Immature natural killer cell (primary cell): ENCODE measurements around the gene PEX11G. TPM values are rescaled to one million over a fixed set of nuclear protein-coding genes. Genes with fewer than 3 reads are reported as not detected.

Experiments used
- DNase-seq, 3 donors: peaks; one replicate each; pipeline ENCODE4 v3.0.0; 2022; ENCODE audit warnings: mixed read lengths in 1 of 3
- H3K27ac Mint-ChIP-seq, 6 donors: one replicate each; pipeline ENCODE4 v1.8.0; 2020; ENCODE audit warnings: mixed read lengths in 6 of 6, mild to moderate bottlenecking in 5 of 6, inconsistent platforms in 4 of 6, moderate library complexity in 3 of 6
- H3K27me3 Mint-ChIP-seq, 3 donors: one replicate each; pipeline ENCODE4 v1.8.0; 2020 to 2021; ENCODE audit warnings: low read depth in 3 of 3, mild to moderate bottlenecking in 3 of 3, mixed read lengths in 3 of 3, moderate library complexity in 3 of 3, inconsistent platforms in 1 of 3
- H3K36me3 Mint-ChIP-seq, 3 donors: one replicate each; pipeline ENCODE4 v1.8.0; 2020; ENCODE audit warnings: mixed read lengths in 3 of 3, inconsistent platforms in 2 of 3, mild to moderate bottlenecking in 2 of 3
- H3K4me1 Mint-ChIP-seq, 2 donors: one replicate each; pipeline ENCODE4 v1.8.0; 2020; ENCODE audit warnings: inconsistent platforms in 2 of 2, mild to moderate bottlenecking in 2 of 2, mixed read lengths in 2 of 2, moderate library complexity in 1 of 2
- H3K4me3 Mint-ChIP-seq, 5 donors: one replicate each; pipeline ENCODE4 v1.8.0; 2020; ENCODE audit warnings: mild to moderate bottlenecking in 5 of 5, mixed read lengths in 5 of 5, inconsistent platforms in 3 of 5, moderate library complexity in 3 of 5
- H3K9me3 Mint-ChIP-seq, 6 donors: one replicate each; pipeline ENCODE4 v1.8.0; 2020; ENCODE audit warnings: mild to moderate bottlenecking in 6 of 6, mixed read lengths in 6 of 6, inconsistent platforms in 4 of 6, moderate library complexity in 3 of 6
- polyA plus RNA-seq, 3 donors: library from polyadenylated mRNA; unstranded; fragments of 300-500 nt; fragmentation: Illumina TruSeq; gene quantifications; one replicate each; pipeline ENCODE4 v1.2.3, GENCODE V29; 2021

Gene PEX11G
- polyA plus RNA-seq, 3 donors from 2014 or later, result 0.21 to 2.8 (median 1.2) TPM

GRCh38 chr19:7494416-7495098, 5.7 kb upstream of the PEX11G start:
- Mint-ChIP-seq H3K4me3 (no peak overlapping the region), H3K27ac (no peak overlapping the region), H3K36me3 (no peaks in the 10 kb centered on the region), H3K4me1 (peaks cover 8 to 22% of the 10 kb centered on the region in 2 donors), H3K27me3 (peaks cover 0 to 15% (median 7%) of the 10 kb centered on the region in 3 donors), H3K9me3 (no peaks in the 10 kb centered on the region)
- DNase-seq, result no peak

GRCh38 chr19:7492558-7492957, 3.7 kb upstream of the PEX11G start:
- peak overlapping the region in 4 of 6 donors; percentile 17 to 65 (median 30) for H3K27ac Mint-ChIP-seq
- peaks cover 14 to 28% of the 10 kb centered on the region in 2 donors for H3K4me1 Mint-ChIP-seq
- H3K9me3 Mint-ChIP-seq, result no peaks in the 10 kb centered on the region

GRCh38 chr19:7492142-7492541, 3.3 kb upstream of the PEX11G start:
- Mint-ChIP-seq H3K4me3 (no peak overlapping the region), H3K4me1 (peaks cover 14 to 28% of the 10 kb centered on the region in 2 donors), H3K27me3 (peaks cover 0 to 15% (median 7%) of the 10 kb centered on the region in 3 donors), H3K27ac (peak overlapping the region in 2 of 6 donors; percentile 23 to 83), H3K9me3 (no peaks in the 10 kb centered on the region), H3K36me3 (no peaks in the 10 kb centered on the region)
- peak; percentile 33 to 42 (median 37) for DNase-seq

More at GRCh38 chr19:7492558-7492957, 3.7 kb upstream of the PEX11G start:
- Mint-ChIP-seq H3K27me3 (peaks cover 0 to 14% (median 7%) of the 10 kb centered on the region in 3 donors), H3K36me3 (no peaks in the 10 kb centered on the region), H3K4me3 (peak overlapping the region in 1 of 5 donors; percentile 22)
- no peak for DNase-seq

GRCh38 chr19:7489609-7490044, 792 bp upstream of the PEX11G start:
- H3K4me1 Mint-ChIP-seq, result peaks cover 14 to 28% of the 10 kb centered on the region in 2 donors
- H3K36me3 Mint-ChIP-seq, result no peaks in the 10 kb centered on the region
- H3K27ac Mint-ChIP-seq, result peak overlapping the region in 5 of 6 donors; percentile 53 to 87 (median 86)
- H3K4me3 Mint-ChIP-seq, result peak overlapping the region; percentile 77 to 91 (median 86)
- DNase-seq, result no peak
- H3K9me3 Mint-ChIP-seq, result no peaks in the 10 kb centered on the region
- H3K27me3 Mint-ChIP-seq, result peaks cover 0 to 8% (median 7%) of the 10 kb centered on the region in 3 donors

GRCh38 chr19:7486923-7487322, 1.9 kb downstream of the PEX11G start:
- H3K4me3 Mint-ChIP-seq, result no peak overlapping the region
- no peaks in the 10 kb centered on the region for H3K9me3 Mint-ChIP-seq
- H3K27ac Mint-ChIP-seq, result peak overlapping the region in 2 of 6 donors; percentile 46 to 53
- no peaks in the 10 kb centered on the region for H3K36me3 Mint-ChIP-seq
- H3K27me3 Mint-ChIP-seq, result peaks cover 0 to 15% (median 11%) of the 10 kb centered on the region in 3 donors
- DNase-seq, result no peak
- H3K4me1 Mint-ChIP-seq, result peaks cover 8 to 16% of the 10 kb centered on the region in 2 donors

GRCh38 chr19:7483720-7484201, 5.1 kb downstream of the PEX11G start:
- DNase-seq, result no peak
- H3K4me1 Mint-ChIP-seq, result no peaks in the 10 kb centered on the region
- no peaks in the 10 kb centered on the region for H3K36me3 Mint-ChIP-seq
- peak overlapping the region in 1 of 6 donors; percentile 46 for H3K27ac Mint-ChIP-seq
- peaks cover 0 to 23% (median 16%) of the 10 kb centered on the region in 3 donors for H3K27me3 Mint-ChIP-seq
- H3K4me3 Mint-ChIP-seq, result no peak overlapping the region
- H3K9me3 Mint-ChIP-seq, result no peaks in the 10 kb centered on the region

- H3K9me3 Mint-ChIP-seq, result no peaks in the 10 kb centered on the region
- no peak overlapping the region for H3K4me3 Mint-ChIP-seq
- H3K4me1 Mint-ChIP-seq, result no peaks in the 10 kb centered on the region
- no peaks in the 10 kb centered on the region for H3K36me3 Mint-ChIP-seq
- DNase-seq, result no peak
- H3K27me3 Mint-ChIP-seq, result peaks cover 0 to 26% (median 15%) of the 10 kb centered on the region in 3 donors
- H3K27ac Mint-ChIP-seq, result peak overlapping the region in 1 of 6 donors; percentile 57
Observed at GRCh38 chr19:7482584-7483439, 6.0 kb downstream of the PEX11G start.

GRCh38 chr19:7480970-7481255, 7.9 kb downstream of the PEX11G start:
- no peaks in the 10 kb centered on the region for H3K36me3 Mint-ChIP-seq
- H3K27ac Mint-ChIP-seq, result no peak overlapping the region
- H3K4me3 Mint-ChIP-seq, result no peak overlapping the region
- no peaks in the 10 kb centered on the region for H3K4me1 Mint-ChIP-seq
- H3K9me3 Mint-ChIP-seq, result no peaks in the 10 kb centered on the region
- peaks cover 0 to 26% (median 22%) of the 10 kb centered on the region in 3 donors for H3K27me3 Mint-ChIP-seq
- no peak for DNase-seq

GRCh38 chr19:7480222-7480969, 8.4 kb downstream of the PEX11G start:
- Mint-ChIP-seq H3K4me1 (no peaks in the 10 kb centered on the region), H3K4me3 (no peak overlapping the region), H3K36me3 (no peaks in the 10 kb centered on the region), H3K9me3 (no peaks in the 10 kb centered on the region), H3K27me3 (peaks cover 0 to 26% (median 22%) of the 10 kb centered on the region in 3 donors), H3K27ac (peak overlapping the region in 1 of 6 donors; percentile 24)
- no peak for DNase-seq

GRCh38 chr19:7478843-7479227, 10.0 kb downstream of the PEX11G start:
- no peak for DNase-seq
- H3K9me3 Mint-ChIP-seq, result no peaks in the 10 kb centered on the region
- no peaks in the 10 kb centered on the region for H3K4me1 Mint-ChIP-seq
- H3K4me3 Mint-ChIP-seq, result no peak overlapping the region
- peaks cover 0 to 28% (median 20%) of the 10 kb centered on the region in 3 donors for H3K27me3 Mint-ChIP-seq
- H3K27ac Mint-ChIP-seq, result no peak overlapping the region
- H3K36me3 Mint-ChIP-seq, result no peaks in the 10 kb centered on the region

- H3K27me3 Mint-ChIP-seq, result peaks cover 0 to 25% (median 19%) of the 10 kb centered on the region in 3 donors
- no peak for DNase-seq
- no peak overlapping the region for H3K27ac Mint-ChIP-seq
- no peaks in the 10 kb centered on the region for H3K4me1 Mint-ChIP-seq
- H3K36me3 Mint-ChIP-seq, result no peaks in the 10 kb centered on the region
- H3K4me3 Mint-ChIP-seq, result no peak overlapping the region
- no peaks in the 10 kb centered on the region for H3K9me3 Mint-ChIP-seq
Observed at GRCh38 chr19:7478173-7478842, 10.5 kb downstream of the PEX11G start.

GRCh38 chr19:7477758-7478157, 11.1 kb downstream of the PEX11G start:
- DNase-seq, result no peak
- Mint-ChIP-seq H3K9me3 (no peaks in the 10 kb centered on the region), H3K36me3 (peaks cover 0 to 3% (median 0%) of the 10 kb centered on the region in 3 donors), H3K4me3 (no peak overlapping the region), H3K27me3 (peaks cover 0 to 21% (median 19%) of the 10 kb centered on the region in 3 donors), H3K27ac (no peak overlapping the region), H3K4me1 (no peaks in the 10 kb centered on the region)
